Measurements from ENCODE around the gene MAPK13.
"Not testable (repeated sequence)": the region's sequence is repeated elsewhere in the genome, so short reads cannot be mapped to it uniquely, and the experiment has no call there.

MAPK13 gene

GRCh38 chr6:36115412-36115811 is 14.9 kb upstream of the MAPK13 start:
- DNase-seq = no peak

GRCh38 chr6:36116066-36116864 is 14.0 kb upstream of the MAPK13 start:
- no peak for DNase-seq

GRCh38 chr6:36116943-36117342 is 13.4 kb upstream of the MAPK13 start:
- no peak for DNase-seq

GRCh38 chr6:36117658-36118549 is 12.4 kb upstream of the MAPK13 start:
- DNase-seq = no peak

GRCh38 chr6:36118550-36119107 is 11.7 kb upstream of the MAPK13 start:
- peak; percentile 39 for DNase-seq

GRCh38 chr6:36119209-36119608 is 11.1 kb upstream of the MAPK13 start:
- no peak for DNase-seq

GRCh38 chr6:36120018-36120417 is 10.3 kb upstream of the MAPK13 start:
- DNase-seq = no peak

- peak; percentile 65 for DNase-seq
Observed at GRCh38 chr6:36120539-36120938, 9.8 kb upstream of the MAPK13 start.

- DNase-seq = peak; percentile 39
Observed at GRCh38 chr6:36120979-36121786, 9.1 kb upstream of the MAPK13 start.

- DNase-seq = no peak
Observed at GRCh38 chr6:36121787-36122494, 8.4 kb upstream of the MAPK13 start.

- no peak for DNase-seq
Observed at GRCh38 chr6:36122495-36123269, 7.6 kb upstream of the MAPK13 start.

GRCh38 chr6:36123270-36124139 is 6.8 kb upstream of the MAPK13 start:
- peak; percentile 84 for DNase-seq

- not testable (repeated sequence) for DNase-seq
Observed at GRCh38 chr6:36124346-36124745, 6.0 kb upstream of the MAPK13 start.

GRCh38 chr6:36124881-36125280 is 5.4 kb upstream of the MAPK13 start:
- no peak for DNase-seq

- DNase-seq = no peak
Observed at GRCh38 chr6:36125575-36125974, 4.7 kb upstream of the MAPK13 start.

- DNase-seq = no peak
Observed at GRCh38 chr6:36126121-36126520, 4.2 kb upstream of the MAPK13 start.

GRCh38 chr6:36126553-36127458 is 3.5 kb upstream of the MAPK13 start:
- no peak for DNase-seq

GRCh38 chr6:36127462-36128016 is 2.8 kb upstream of the MAPK13 start:
- DNase-seq = no peak

- DNase-seq = no peak
Observed at GRCh38 chr6:36128073-36128472, 2.2 kb upstream of the MAPK13 start.

Data from activated effector memory CD4-positive, alpha-beta T cell treated with Interleukin-2 at 50 U/mL for 16 hours (primary cell).